NCI-H748 treated with DMSO at 0.1 percent for 48 hours (cell line): ENCODE data around the gene AQP2.
"Not testable (repeated sequence)": the region's sequence is repeated elsewhere in the genome, so short reads cannot be mapped to it uniquely, and the experiment has no call there.

ENCODE experiments used
- DNase-seq: peaks from one replicate; lab custom pipeline; 2025; lab: John Stamatoyannopoulos, UW

AQP2 gene

DNA sequence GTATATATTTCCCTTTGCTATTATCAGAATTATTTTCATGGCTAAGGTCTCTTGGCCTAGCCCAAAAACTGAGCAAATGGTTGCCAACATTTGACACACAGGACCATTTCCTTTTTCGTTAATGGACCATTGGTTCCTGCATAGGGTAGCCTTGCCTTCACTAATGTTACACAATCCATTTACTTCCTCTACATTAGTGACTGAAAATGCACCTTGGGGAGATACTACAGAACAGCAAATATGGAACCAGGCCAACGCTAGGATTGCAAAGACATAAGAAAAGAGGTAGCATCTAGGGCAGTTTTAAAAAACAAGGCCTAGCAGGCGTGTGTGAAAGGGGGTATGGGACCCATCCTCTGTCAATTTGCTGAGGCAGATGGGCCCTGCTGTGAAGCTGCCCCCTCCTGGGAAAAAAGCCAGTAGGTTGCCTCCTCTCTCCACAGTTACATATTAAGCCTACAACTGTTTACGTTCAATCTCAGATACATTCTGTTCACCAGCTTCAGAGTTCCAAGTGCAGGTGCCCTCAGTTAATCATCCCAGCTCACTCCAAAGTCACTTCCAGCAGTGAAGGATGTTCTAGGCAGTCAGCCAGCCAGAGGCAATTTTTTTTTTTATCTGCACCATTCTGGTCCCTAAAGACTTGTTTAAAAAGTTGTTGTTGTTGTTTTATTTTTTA is 37.2 kb downstream of the AQP2 start:
- no peak for DNase-seq

DNA sequence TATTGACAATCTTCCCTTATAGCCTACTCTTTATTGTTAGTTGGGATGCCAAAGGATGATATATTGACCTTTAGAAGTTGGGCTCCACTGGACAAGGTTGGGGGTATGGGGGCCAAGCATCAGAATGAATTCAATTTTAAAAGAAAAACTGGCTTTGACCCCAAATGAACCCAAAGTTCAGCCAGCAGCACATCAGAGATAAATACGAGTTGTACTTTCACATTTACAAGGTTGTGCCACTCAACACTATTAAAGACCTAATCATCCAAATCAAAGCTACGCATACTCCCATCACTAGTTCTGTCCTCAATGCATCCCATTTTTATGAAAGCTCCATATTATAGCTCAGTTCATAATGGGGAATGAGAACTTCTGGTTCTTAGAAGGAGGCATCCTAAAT is 38.9 kb downstream of the AQP2 start:
- not testable (repeated sequence) for DNase-seq

DNA sequence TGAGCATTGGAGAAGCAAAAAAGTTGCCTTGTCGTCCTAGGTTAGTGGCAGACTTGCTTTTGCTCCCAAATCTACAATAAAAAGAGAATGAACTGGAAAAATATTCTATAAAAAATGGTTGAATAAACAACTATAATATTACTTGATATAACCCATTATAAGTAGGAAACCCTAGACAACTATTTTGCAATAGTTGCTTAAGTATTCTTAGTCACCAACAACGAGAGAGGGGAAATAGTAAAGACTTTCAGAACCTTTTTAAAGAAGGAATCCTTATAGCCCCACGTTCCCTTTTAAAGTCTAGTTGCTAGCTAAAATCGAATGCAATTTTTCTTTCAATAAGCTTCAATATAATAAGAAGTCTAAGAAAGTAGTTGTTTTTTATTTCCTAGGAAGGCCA is 39.7 kb downstream of the AQP2 start:
- DNase-seq = no peak

DNA sequence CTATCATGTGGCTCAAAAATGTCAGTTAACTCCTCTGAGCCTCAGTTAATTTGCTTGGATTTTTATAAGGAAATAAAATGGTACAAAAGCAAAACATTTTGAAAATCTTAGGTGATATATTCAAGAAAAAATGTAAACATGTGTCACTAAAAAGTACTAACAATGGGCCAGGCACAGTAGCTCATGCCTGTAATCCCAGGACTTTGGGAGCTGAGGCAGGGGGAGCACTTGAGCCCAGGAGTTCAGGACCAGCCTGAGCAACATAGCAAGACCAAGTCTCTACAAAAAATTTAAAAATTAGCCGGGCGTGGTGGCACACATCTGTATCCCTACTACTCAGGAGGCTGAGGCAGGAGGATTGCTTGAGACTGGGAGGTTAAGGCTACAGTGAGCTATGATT is 47.9 kb downstream of the AQP2 start:
- no peak for DNase-seq

DNA sequence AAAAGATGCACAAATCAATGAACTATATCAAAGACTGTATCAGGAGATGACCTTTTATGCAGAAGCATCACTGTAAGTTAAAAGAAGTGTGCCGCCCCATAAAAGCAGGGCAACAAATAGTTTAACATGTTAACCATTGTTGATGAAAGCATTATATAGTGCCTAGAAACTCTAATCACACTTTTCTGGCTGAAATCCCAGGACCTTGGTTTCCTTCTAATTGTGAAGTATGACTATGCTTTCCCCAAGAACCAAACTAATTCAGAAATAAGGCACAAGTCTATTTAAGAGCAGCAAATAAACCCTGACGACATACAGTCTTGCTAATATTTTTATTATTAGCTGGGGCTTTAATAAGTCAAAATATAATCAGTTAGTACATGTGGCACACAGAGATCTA is 53.1 kb downstream of the AQP2 start:
- DNase-seq = no peak

DNA sequence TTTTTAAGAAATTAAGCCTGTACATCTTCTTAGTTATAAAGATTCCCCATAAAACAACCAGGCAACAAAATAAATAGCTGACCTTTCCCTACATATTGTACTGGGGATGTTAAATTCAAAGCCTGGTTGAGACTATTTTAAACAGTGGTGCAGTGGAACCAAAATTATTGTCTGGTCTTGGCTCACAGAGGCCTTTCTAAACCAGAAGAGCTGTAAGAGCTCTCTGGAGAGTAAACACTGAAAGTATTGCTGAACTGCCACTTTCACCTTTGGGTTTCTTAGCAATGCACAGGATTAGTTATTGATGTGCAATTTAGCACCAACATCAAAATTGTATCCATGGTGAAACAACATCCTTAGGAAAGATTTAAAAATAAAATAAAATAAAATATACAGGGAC is 54.2 kb downstream of the AQP2 start:
- no peak for DNase-seq

DNA sequence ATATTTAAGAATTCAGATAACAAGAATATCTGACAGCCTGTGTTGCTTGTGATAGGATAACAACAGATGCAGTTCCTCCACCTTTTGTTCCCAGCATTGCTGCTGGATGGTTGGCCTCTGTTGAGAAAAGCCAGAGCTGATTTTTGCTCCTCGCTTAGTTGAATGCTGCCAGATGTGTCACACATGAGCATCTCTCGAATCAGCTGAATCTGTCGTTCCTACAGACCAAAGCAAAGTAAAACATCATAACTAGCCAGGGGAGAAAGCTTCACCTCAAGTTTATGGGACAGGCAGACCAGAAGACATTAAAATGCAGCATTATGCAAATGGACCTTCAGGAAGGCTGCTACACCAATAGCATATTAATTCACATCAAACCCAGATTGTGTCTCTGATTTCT is 54.6 kb downstream of the AQP2 start:
- DNase-seq = no peak

DNA sequence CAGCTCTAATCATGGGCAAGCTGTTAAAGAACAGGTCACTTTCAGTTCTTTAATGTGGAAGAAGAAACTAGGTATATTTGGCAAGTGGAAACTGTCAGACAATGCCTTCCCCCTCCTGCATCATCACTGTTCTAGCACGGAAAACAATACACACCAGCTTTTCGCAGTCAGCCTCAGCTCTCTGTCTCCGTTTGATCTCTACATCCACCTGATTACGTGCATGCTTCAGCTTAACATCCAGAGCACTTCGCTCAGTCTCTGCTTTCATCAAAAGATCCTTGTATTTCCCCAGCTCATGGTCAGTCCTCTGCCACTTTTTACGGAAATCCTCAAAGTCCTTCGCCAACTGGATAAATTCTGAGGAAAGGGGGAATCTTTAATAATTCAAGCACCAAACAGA is 55.7 kb downstream of the AQP2 start:
- no peak for DNase-seq

DNA sequence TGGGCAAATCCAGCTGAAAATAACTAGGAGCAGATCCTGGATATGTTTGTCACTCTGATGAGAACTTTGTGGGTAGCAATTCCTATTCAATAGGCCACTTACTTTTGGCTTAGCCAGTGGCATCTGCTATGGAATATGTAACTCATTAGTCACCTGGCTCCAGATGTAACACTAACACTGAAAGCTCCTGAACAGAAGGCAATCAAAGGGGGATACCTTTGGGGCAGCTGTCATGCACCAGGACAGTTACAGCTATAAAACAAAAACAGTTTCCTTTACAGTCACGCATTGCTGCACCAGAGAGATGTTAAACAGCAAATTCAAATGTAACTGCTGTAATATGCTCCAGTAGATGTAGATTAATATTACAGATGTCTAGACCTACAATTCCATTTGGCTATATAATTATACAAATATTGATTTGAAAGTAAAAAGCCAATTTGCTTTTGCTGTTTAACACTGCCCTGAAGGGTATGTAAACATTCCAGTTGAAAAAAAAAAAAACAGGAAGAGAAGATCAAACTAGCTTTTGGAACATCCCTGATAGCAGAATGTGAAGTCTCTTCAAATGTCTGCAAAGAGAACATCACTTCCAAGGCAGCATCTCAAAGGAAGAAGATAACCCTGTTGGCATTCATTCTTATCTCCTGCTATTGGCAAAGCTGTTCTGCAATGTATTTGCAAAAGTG is 56.4 kb downstream of the AQP2 start:
- no peak for DNase-seq
